GM18909 (cell line): ENCODE data around the gene CACNG1.
"Not testable (repeated sequence)": the region's sequence is repeated elsewhere in the genome, so short reads cannot be mapped to it uniquely, and the experiment has no call there.

Experiments used
- ATAC-seq: cut with Tn5 transposase; IDR thresholded peaks from one replicate; pipeline ENCODE4 v1.9.1; 2021; ENCODE audit warnings: mild to moderate bottlenecking; ENCODE audit not compliant: unreplicated experiment, poor library complexity

The CACNG1 gene

DNA sequence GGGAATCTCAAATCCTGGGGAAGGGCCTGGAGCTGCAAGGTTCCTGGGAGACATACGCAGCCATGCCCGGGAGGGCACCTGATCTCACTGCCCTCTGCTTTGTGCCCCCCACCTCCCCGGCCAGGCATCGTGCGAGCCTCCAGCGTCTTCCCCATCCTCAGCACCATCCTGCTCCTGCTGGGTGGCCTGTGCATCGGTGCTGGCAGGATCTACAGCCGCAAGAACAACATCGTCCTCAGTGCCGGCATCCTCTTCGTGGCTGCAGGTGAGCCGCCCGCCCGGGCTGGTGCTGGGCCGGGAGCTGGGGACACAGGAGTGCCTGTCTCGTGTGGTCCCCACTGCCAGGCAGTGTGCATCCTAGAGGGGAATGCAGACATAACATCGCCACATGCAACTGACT is 19.6 kb upstream of the CACNG1 start:
- no peak for ATAC-seq

- ATAC-seq: no peak
These were observed 19.1 kb upstream of the CACNG1 start for GRCh38 chr17:67025216-67025792.

DNA sequence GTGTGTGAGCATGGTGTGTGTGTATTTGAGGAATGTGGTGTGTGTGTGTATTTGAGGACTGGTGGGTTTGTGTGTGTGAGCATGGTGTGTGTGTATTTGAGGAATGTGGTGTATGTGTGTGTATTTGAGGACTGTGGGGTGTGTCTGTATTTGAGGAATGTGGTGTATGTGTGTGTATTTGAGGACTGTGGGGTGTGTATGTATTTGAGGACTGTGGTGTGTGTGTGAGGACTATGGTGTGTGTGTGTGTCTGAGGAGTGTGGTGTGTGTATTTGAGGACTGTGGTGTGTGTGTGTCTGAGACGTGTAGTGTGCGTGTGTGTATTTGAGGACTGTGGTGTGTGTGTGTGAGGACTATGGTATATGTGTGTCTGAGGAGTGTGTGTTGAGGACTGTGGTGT is 18.0 kb upstream of the CACNG1 start:
- no peak for ATAC-seq

DNA sequence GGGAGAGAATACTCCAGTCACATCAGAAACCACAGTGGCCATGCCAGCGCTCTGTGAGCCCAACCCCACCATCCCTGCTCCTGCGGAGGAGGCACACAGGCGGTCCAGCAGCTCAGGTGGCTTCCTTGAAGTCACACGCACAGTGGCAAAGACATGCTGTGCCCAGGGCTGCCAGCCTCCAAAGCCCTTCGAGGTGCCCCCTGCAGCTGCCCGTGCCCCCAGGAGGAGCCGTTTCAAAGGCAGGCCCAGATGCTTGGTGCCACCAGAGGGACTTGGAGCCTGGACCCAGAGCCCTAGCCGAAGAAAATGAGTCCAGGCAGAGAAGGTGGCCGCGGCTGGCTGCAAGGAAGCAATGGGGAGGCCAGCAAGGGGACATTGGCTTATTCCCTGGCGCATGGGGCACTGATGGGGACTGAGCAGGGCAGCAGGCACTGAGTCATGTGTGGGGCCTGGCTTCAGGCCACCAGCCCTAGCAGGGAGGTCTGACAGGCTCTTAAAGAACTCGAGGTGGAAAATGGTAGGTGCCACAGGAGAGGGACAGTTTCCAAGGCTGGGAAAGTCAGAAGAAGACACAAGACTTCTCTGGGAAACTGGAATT is 17.2 kb upstream of the CACNG1 start:
- ATAC-seq: no peak

DNA sequence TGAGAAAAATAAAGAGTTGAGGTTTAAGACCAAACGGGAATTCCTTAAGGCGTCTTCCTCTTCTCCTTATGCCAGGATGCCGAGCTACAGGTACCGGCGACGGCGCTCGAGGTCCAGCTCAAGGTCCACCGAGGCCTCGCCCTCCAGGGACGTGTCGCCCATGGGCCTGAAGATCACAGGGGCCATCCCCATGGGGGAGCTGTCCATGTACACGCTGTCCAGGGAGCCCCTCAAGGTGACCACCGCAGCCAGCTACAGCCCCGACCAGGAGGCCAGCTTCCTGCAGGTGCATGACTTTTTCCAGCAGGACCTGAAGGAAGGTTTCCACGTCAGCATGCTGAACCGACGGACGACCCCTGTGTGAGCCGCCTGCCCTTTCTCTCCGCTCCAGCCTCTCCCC is 13.7 kb upstream of the CACNG1 start:
- no peak for ATAC-seq

DNA sequence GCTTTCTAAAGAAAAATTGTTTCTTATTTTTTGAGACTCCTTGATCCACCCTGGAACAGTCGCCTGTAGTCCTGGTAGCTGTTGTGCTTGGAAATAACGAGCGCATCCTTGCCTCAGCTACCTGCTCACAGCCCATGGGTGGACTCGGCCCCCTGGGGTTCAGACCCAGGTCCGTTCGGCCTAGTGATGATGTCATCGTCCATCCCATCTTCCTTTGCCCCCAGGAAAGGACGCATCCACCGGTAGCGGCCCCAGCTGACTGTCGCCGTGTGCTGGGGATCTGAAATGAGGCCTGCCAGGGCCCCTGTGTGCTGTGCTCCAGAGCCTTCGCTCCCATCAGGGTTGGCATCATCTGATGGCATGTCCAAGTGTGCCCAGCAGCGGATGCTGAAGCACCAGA is 12.0 kb upstream of the CACNG1 start:
- no peak for ATAC-seq

DNA sequence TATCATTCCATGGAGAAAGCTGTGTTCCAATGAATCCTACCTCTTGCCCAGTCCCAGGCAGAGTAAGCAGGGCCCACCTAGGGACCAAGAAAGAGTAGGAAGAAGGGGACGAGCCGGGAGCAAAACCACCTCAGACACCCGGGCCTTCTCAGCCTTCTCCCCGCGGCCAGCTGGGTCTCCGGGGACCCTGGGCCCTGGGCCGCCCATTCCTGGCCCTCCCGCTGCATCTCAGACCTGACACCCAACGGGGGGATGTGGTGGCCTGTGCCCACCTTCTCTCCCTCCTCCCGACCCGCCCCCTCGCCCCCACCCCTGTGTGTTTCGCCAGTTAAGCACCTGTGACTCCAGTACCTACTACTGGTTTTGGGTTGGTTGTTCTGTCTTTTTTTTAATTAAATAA is 11.4 kb upstream of the CACNG1 start:
- no peak for ATAC-seq

DNA sequence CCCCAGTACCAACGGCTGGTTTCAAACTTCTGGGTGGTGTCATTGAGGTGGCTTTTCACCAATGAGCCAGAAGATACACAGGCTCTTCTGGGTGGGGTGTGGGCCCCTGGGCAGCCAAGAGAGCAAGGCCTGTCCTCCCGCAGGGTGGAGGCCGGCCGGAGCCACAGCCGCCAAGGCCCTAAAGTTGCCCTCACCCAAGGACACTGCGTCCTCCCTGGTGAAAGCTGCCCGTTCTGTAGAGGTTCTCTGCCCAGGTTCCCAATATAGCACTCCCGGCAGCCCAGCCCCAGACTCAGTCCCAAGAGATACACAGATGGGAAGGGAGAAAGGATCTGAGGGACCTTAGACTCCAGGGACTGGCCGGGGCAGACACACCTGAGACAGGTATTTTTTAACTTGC is 10.7 kb upstream of the CACNG1 start:
- no peak for ATAC-seq

GRCh38 chr17:67035131-67036083 is 8.9 kb upstream of the CACNG1 start:
- no peak for ATAC-seq

- no peak for ATAC-seq
These were observed 5.4 kb upstream of the CACNG1 start for GRCh38 chr17:67038861-67039365.

DNA sequence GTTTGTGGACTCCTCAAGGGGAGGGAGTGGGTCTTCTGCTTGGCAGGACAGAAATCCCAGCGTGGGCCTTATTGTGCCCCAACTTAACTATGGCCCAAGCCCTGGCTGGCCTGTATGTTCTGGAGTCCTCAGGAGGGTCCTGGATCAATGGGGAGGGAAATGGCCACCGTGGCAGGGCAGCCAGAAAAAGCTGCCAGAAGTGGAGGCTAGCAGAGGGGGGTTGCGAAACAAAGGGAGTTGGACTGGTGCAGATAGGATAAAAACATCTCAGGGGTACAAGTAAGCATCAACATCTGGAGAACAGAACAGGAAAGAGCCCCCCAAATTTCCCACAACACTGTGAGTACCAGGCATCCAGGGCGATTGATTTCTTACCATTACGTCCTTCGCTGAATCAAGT is 3.7 kb upstream of the CACNG1 start:
- ATAC-seq: no peak

DNA sequence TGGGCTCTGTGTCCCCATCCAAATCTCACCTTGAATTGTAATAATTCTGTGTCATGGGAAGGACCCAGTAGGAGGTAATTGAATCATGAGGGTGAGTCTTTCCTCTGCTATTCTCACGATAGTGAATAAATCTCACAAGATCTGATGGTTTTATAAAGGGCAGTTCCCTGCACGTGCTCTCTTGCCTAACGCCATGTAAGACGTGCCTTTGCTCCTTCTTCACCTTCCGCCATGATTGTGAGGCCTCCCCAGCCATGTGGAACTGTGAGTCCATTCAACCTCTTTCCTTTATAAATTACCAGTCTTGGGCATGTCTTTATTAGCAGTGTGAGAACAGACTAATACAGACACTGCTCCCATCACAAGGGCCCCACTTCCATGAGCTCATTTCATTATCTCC is 3.2 kb upstream of the CACNG1 start:
- not testable (repeated sequence) for ATAC-seq

GRCh38 chr17:67041531-67041930 is 2.8 kb upstream of the CACNG1 start:
- ATAC-seq: no peak

DNA sequence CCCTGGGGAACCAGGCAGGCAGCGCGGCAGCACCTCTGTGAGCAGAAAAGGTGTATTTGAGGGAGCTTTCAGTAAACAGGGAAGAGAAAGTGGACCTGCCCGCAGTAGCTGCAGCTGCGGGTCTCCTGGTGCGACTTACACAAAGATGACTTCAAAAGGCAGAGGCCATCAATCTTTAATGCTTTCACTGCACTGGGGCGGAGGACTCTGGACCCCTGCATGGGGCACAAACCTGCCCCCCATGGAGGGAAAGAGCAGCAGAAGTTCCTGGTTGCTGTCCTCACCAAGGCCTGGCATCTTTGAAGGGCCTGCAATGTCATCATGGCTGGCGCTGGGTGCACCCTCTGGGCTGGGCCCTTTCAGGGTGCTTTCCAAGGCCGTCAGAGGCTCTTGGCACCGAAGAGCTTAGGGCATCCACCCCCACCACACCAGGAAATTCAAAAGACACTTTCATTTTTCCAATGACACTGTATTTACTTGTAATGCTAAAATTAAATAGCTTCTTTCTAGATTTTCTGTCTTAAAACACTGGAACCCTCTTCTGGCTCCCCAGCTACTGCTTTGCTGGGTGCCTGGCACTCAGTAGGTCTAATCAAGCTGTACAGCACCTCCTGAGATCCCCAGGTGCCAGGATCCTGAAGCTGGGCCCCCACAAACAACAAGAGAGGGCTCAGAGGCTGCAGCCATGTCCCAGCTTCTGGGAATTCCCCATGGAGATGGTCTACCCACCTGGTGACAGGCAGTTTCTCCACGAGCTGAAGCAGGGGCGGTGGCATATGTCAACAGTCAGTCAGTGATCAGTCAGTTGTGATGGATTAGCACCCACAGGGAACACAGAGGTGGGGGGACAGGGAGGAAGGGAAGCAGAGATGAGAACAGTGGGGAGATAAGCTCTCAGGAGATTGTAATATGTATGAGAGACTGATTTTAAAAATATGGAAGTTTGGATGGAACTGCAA is 2.1 kb upstream of the CACNG1 start:
- ATAC-seq: no peak

- no peak for ATAC-seq
These were observed 1.1 kb upstream of the CACNG1 start for GRCh38 chr17:67043283-67043682.

DNA sequence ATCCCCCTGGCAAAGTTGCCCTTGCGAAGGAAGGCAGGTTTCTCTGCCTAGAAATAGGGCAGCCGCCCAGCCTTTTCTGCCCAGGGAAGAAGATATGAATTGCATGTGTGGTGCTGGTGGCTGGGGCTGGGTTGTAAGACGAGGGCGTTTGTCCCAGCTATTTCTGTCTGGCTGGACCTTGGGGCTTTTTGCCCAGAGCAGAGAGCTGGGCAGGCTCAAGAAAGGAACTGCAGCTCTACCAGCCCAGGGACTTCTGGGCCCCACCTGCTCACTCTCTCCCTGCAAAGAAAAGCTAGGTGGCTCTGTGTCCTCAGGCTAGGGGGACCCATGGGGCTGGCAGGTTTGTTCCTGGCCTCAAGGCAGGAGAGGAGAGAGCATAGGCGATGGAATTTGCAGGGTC is 586 bp downstream of the CACNG1 start:
- ATAC-seq: no peak

DNA sequence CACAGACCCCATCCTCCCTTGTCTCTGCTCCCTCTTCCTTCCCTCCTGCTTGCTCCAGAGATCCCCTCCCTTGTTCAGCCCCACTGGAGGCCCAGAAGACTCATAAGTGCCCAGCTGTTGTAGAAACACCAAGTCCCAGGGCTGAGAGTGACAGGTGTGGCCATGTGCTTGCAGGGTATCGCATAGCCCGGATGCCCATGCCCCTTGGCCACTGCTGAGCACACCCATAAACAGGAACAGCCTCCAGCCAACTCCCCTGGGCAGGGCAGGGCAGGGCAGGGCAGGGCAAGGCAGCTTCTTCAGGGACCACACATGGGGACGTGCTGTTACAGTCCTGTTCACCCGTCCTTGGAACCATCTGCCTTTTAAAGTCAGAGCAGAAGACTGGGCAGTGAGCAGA is 2.0 kb downstream of the CACNG1 start:
- ATAC-seq: no peak

- no peak for ATAC-seq
These were observed 3.0 kb downstream of the CACNG1 start for GRCh38 chr17:67047382-67047781.

DNA sequence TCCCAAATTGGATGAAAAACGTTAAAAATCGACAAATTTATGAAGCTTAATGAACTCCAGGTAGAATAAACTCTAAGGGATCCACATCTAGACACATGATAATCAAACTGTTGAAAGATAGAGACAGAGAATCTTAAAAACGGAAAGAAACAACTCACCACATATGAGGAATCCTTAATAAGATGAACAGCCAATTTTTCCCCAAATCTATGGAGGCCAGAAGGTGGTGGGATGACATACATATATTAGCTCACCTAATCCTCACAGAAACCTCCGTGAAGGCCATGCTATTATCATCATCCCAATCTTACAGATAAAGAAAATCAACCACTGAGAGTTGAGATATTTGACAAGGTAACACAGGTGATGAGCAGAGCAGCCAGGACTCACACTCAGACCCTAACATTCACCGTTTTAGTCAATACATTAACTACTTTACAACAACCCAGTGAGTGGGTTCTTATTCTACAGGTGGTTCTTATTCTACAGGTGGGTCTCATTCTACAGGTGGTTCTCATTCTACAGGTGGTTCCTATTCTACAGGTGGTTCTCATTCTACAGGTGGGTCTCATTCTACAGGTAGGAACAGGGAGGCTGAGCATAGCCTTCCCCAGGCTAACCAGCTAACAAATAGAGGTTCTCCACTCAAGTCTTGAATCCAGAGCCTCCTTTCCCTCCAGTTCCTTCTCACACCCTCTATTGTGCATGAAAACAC is 4.8 kb downstream of the CACNG1 start:
- no peak for ATAC-seq

GRCh38 chr17:67050066-67050465 is 5.7 kb downstream of the CACNG1 start:
- ATAC-seq: no peak
